ENCODE data around the gene LNP1. TPM values are rescaled to one million over a fixed set of nuclear protein-coding genes. Genes with fewer than 3 reads are reported as not detected.
"Not testable (repeated sequence)": the region's sequence is repeated elsewhere in the genome, so short reads cannot be mapped to it uniquely, and the experiment has no call there.

Gene LNP1
- polyA plus RNA-seq, 1 donor: 6.1 TPM

- DNase-seq: not testable (repeated sequence)
Measured at GRCh38 chr3:100478521-100478920, 77.2 kb downstream of the LNP1 start.

GRCh38 chr3:100480081-100480480 lies 78.7 kb downstream of the LNP1 start:
- DNase-seq: no peak

GRCh38 chr3:100482176-100482575 lies 80.8 kb downstream of the LNP1 start:
- no peak for DNase-seq

GRCh38 chr3:100483529-100483928 lies 82.2 kb downstream of the LNP1 start:
- no peak for DNase-seq

- no peak for DNase-seq
Measured at GRCh38 chr3:100486808-100487207, 85.5 kb downstream of the LNP1 start.

DNA sequence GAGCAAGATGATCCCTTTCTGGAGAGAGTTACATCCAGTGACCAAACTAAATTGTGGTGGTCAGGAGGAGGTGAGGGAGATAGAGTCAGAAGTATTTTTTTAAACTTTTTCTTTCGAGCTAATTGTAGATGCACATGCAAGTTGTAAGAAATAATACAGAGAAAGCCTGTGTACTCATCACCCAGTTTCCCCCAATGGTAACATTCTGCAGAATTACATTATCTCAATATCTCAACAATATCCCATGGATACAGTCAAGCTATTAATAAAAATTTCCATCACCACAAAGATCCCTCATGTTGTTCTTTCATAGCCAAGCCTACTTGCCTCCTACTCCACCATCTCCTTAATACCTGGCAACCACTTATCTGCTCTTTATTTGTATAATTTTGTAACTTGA lies 87.8 kb downstream of the LNP1 start:
- no peak for DNase-seq

DNA sequence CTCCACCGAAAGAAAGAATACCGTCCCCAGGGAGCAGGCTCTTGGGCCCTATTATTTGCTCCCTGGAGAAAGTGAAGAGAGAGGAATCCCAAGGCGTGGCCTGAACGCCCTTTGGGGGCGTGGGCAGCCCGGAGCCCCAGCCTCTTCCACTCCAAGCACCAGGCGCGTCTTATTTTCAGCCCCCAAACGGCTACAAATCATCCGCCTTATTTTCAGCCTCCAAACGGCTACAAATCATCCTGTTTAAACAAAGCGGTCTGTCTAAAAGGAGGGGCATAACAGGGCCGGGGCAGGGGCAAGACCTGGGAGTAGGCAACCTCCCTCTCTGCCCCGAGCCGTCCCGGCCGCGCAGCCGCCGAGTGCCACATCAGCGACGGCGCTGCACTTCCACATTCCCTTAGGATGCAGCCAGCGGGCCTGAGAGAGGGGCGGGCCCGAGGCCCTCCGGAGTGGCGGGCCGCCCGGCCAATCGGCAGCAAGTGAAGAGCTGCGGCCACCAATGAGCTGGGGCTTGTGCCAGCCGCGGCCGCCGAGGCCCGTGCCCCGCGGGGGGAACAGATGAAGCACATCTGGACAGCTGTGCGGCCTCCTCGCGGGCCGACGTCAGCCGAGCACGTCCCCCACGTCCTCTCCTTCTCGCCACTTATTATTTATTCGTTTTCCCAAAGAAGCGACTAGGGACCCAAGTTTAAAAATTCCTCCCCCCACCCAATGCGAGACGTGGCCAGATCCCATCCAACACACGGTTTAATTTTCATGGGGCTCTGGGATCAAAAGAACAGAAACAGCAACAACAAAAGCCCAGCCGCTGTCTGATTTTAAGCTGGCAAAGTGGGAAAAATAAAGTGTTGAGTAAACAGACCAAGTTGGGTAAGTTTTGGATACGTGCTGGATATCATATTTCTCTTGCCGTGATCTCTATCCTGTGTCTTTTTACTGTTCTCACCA lies 91.0 kb downstream of the LNP1 start, which contains the start of gene TMEM45A:
TMEM45A (plus strand) TSS at position 561 of the 948 bp plus-strand sequence. CDS start 62,593 bp downstream, outside the sequence.
- DNase-seq: peak; percentile 92

DNA sequence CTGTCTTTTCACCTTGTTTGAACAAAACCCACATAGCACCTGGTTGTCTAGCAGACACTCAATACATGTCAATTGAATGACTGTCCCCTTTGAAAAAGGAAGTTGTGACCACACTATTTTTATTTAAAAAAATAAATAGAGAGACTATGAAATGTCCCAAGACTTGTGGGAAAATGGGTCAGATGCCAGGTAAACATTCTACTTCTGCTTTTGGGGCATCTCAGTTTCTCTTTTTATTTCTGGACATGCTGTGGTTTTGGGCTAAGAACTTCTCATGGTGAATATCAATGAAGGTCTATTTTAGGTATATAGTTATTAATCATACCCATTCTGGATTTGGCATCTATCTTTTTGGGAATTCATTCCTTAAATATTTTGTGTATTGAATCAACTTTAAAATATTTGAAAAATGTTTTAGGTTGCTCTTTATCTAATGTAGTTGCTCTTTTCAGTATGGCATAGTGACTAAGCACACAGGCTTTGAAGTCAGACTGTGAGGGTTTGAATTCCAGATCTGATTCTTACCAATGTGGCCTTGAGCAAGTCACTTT lies 95.4 kb downstream of the LNP1 start:
- no peak for DNase-seq

- DNase-seq: no peak
Measured at GRCh38 chr3:100499651-100500050, 98.3 kb downstream of the LNP1 start.

DNA sequence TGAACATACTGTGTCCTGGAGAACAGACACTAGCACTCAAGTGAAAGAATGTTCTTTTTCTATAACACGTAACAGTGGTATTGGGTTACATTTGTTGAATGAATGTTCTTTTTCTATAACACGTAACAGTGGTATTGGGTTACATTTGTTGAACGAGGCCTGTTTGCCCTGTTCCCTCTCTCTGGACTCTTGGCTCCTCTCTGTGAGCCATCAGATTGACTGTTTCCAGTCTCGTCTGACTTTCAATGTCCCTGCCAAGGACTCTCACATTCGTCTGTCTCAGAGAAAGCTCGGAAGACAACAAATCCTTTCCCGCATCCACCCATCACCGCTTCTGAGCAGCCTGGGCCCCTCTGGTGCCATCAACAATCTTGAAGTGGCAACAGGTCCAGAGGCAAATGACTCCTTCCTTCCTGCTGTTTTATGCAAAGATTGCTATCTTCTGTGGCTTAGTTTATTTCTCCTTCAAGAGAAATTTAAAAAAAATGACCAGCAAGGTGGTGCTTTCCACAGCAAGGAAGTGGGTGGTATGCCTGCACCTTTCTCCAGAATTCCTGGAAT lies 99.1 kb downstream of the LNP1 start:
- DNase-seq: no peak

GRCh38 chr3:100503448-100503847 lies 102.1 kb downstream of the LNP1 start:
- no peak for DNase-seq

Other genes starting within 250 kb of the LNP1 start
- 28.9 TPM for gene TBC1D23, start 140.5 kb upstream of the LNP1 start, polyA plus RNA-seq (ENCODE audit: insufficient read length)
- gene NIT2, start 66.8 kb upstream of the LNP1 start, polyA plus RNA-seq (ENCODE audit: insufficient read length): 25.1 TPM
- gene TOMM70, start 450 bp upstream of the LNP1 start, polyA plus RNA-seq (ENCODE audit: insufficient read length): 52.4 TPM
- 12.1 TPM for gene TMEM45A, start 91.1 kb downstream of the LNP1 start, polyA plus RNA-seq (ENCODE audit: insufficient read length)
- not detected for gene ADGRG7, start 208.1 kb downstream of the LNP1 start, polyA plus RNA-seq (ENCODE audit: insufficient read length)

Data from hindlimb muscle (tissue), 1 donor.